Sigmoid colon (tissue), 7 donors: ENCODE data around the gene DHFR. TPM values are rescaled to one million over a fixed set of nuclear protein-coding genes. Genes with fewer than 3 reads are reported as not detected.

Experiments
- DNase-seq: peaks from one replicate; pipeline ENCODE4 v3.0.0-alpha.2; 2019
- H3K27ac ChIP-seq, 4 donors: fragments of 200-600 bp; sonication (generic); one replicate each; pipeline ENCODE4 v1.5.1; 2016 to 2019; ENCODE audit warnings: mild to moderate bottlenecking in 1 of 4
- H3K27me3 ChIP-seq, 3 donors: fragments of 200-600 bp; sonication (generic); one replicate each; pipeline ENCODE4 v1.5.1; 2019; ENCODE audit warnings: mild to moderate bottlenecking in 1 of 3
- H3K36me3 ChIP-seq, 4 donors: fragments of 200-600 bp; sonication (generic); one replicate each; pipeline ENCODE4 v1.5.1; 2016 to 2019
- H3K4me1 ChIP-seq, 4 donors: fragments of 200-600 bp; sonication (generic); one replicate each; pipeline ENCODE4 v1.5.1; 2017 to 2019
- H3K4me3 ChIP-seq, 4 donors: fragments of 200-600 bp; sonication (generic); one replicate each; pipeline ENCODE4 v1.5.1; 2017 to 2019; ENCODE audit warnings: mild to moderate bottlenecking in 2 of 4, moderate library complexity in 1 of 4
- H3K9me3 ChIP-seq, 4 donors: fragments of 200-600 bp in 3 of 4; sonication (generic) in 3 of 4; one replicate each; pipeline versions ENCODE4 v1.5.1 to v1.6.1; 2013 to 2019
- CTCF ChIP-seq, 4 experiments: fragments of 450-650 bp in 3 of 4; fragments of 200-600 bp in 1 of 4; IDR thresholded peaks; one replicate each; pipeline ENCODE4 v1.5.1; 2016 to 2019; ENCODE audit warnings: antibody characterized with exemption in 4 of 4, mild to moderate bottlenecking in 3 of 4, moderate library complexity in 2 of 4
- EP300 ChIP-seq, 4 donors: sonication (generic); formaldehyde crosslinking; IDR thresholded peaks; one replicate each; pipeline ENCODE4 v1.6.1; 2017; ENCODE audit warnings: antibody characterized with exemption in 4 of 4
- POLR2A ChIP-seq, 2 donors: fragments of 450-650 bp; IDR thresholded peaks; one replicate each; pipeline ENCODE4 v1.6.1; 2016; ENCODE audit warnings: antibody characterized with exemption in 2 of 2, mild to moderate bottlenecking in 2 of 2, moderate library complexity in 2 of 2
- POLR2AphosphoS5 ChIP-seq, 4 donors: sonication (generic); formaldehyde crosslinking; IDR thresholded peaks; one replicate each; pipeline ENCODE4 v1.6.1; 2017; ENCODE audit warnings: antibody characterized with exemption in 4 of 4
- WGBS, 2 donors: extraction: QIAGEN DNeasy Blood & Tissue Kit; methylation state at CpG; one replicate each; pipeline ENCODE4 v1.1.7; 2013; 5-methylcytosine and 5-hydroxymethylcytosine counted together
- intact Hi-C: fragments of 100-400 bp; cut with DNase I; formaldehyde crosslinking; loops from one replicate; pipeline ENCODE4 v1.15.1; 2023
- polyA plus RNA-seq, 3 donors: library from polyadenylated mRNA; stranded (reverse); fragments of 200-250 nt; gene quantifications; one replicate each; pipeline ENCODE4 v1.2.3, GENCODE V29; 2013
- total RNA-seq, 4 donors: library from RNA; depleted of rRNA; stranded (reverse); fragments of >200 nt; gene quantifications; one replicate each; pipeline ENCODE4 v1.1.0, GENCODE V29; 2016
- donor health status: healthy with polysubstance abuse.
- donor health status: Bipolar disorder and iron deficiency.
- donor health status: healthy.

The DHFR gene
- total and polyA plus RNA-seq, 7 donors = 5.6 to 34.0 (median 9.0) TPM

- no peak for DNase-seq
- TF ChIP-seq CTCF (IDR thresholded peaks at IDR 0.05) (no peak), POLR2AphosphoS5 (IDR thresholded peaks at IDR 0.05) (no peak), POLR2A (IDR thresholded peaks at IDR 0.05) (no peak), EP300 (IDR thresholded peaks at IDR 0.05) (no peak)
- H3K27ac ChIP-seq = no peak overlapping the region
- 11 to 48% methylated on average over 4 of the region's 4 CpGs for WGBS, 2 donors
- H3K4me3 ChIP-seq = no peak overlapping the region
- H3K36me3 ChIP-seq = no peaks in the 10 kb centered on the region
- H3K4me1 ChIP-seq = no peaks in the 10 kb centered on the region
- H3K9me3 ChIP-seq = no peaks in the 10 kb centered on the region
- H3K27me3 ChIP-seq = no peaks in the 10 kb centered on the region
- intact Hi-C loops = no loop called here
These were observed 30.8 kb downstream of the DHFR start for GRCh38 chr5:80623999-80624398.

GRCh38 chr5:80622756-80623155, 32.0 kb downstream of the DHFR start:
- intact Hi-C loops = no loop called here
- no peak overlapping the region for H3K4me3 ChIP-seq
- no peaks in the 10 kb centered on the region for H3K4me1 ChIP-seq
- H3K27ac ChIP-seq = no peak overlapping the region
- no peak for TF ChIP-seq EP300 (IDR thresholded peaks at IDR 0.05)
- TF ChIP-seq CTCF (IDR thresholded peaks at IDR 0.05) = no peak
- TF ChIP-seq POLR2A (IDR thresholded peaks at IDR 0.05) = no peak
- TF ChIP-seq POLR2AphosphoS5 (IDR thresholded peaks at IDR 0.05) = no peak
- DNase-seq = no peak
- no peaks in the 10 kb centered on the region for H3K9me3 ChIP-seq
- H3K36me3 ChIP-seq = no peaks in the 10 kb centered on the region
- H3K27me3 ChIP-seq = no peaks in the 10 kb centered on the region
- WGBS, 2 donors = 55 to 85% methylated on average over 2 of the region's 2 CpGs

GRCh38 chr5:80620211-80620610, 34.6 kb downstream of the DHFR start:
- Histone ChIP-seq H3K4me1 (no peaks in the 10 kb centered on the region), H3K27me3 (no peaks in the 10 kb centered on the region), H3K4me3 (no peak overlapping the region), H3K27ac (no peak overlapping the region), H3K9me3 (no peaks in the 10 kb centered on the region), H3K36me3 (no peaks in the 10 kb centered on the region)
- intact Hi-C loops = no loop called here
- WGBS, 2 donors = 87 to 93% methylated on average over 4 of the region's 4 CpGs
- TF ChIP-seq EP300 (IDR thresholded peaks at IDR 0.05) = no peak
- TF ChIP-seq POLR2A (IDR thresholded peaks at IDR 0.05) = no peak
- no peak for TF ChIP-seq CTCF (IDR thresholded peaks at IDR 0.05)
- no peak for TF ChIP-seq POLR2AphosphoS5 (IDR thresholded peaks at IDR 0.05)
- DNase-seq = no peak

- WGBS, 2 donors = 54 to 79% methylated on average over 1 of the region's 1 CpG
- no peak overlapping the region for H3K4me3 ChIP-seq
These were observed 35.7 kb downstream of the DHFR start for GRCh38 chr5:80619086-80619485.

More at GRCh38 chr5:80619086-80619485, 35.7 kb downstream of the DHFR start:
- Histone ChIP-seq H3K27me3 (no peaks in the 10 kb centered on the region), H3K9me3 (no peaks in the 10 kb centered on the region), H3K36me3 (no peaks in the 10 kb centered on the region), H3K27ac (no peak overlapping the region), H3K4me1 (no peaks in the 10 kb centered on the region)
- intact Hi-C loops = no loop called here
- DNase-seq = no peak
- TF ChIP-seq POLR2AphosphoS5 (IDR thresholded peaks at IDR 0.05) (no peak), POLR2A (IDR thresholded peaks at IDR 0.05) (no peak), EP300 (IDR thresholded peaks at IDR 0.05) (no peak), CTCF (IDR thresholded peaks at IDR 0.05) (no peak)
